GM18517 (cell line): ENCODE measurements around the gene ASIC4.

ENCODE experiments used
- ATAC-seq: cut with Tn5 transposase; IDR thresholded peaks from one replicate; pipeline ENCODE4 v1.9.1; 2021; ENCODE audit warnings: mild to moderate bottlenecking, moderate library complexity; ENCODE audit not compliant: unreplicated experiment

ASIC4 gene

DNA sequence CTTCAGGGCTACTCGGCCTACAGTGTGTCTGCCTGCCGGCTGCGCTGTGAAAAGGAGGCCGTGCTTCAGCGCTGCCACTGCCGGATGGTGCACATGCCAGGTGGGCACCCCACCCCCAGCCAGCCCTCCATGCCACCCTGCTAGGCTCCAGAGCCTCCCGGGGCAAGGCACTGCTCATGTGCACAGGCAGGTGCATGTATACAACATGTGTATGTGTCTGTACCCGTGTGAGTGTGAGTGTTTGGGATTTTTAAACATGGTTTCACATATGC, 18.0 kb downstream of the ASIC4 start:
- no peak for ATAC-seq

GRCh38 chr2:219533930-219534661, 19.8 kb downstream of the ASIC4 start:
- ATAC-seq: no peak

DNA sequence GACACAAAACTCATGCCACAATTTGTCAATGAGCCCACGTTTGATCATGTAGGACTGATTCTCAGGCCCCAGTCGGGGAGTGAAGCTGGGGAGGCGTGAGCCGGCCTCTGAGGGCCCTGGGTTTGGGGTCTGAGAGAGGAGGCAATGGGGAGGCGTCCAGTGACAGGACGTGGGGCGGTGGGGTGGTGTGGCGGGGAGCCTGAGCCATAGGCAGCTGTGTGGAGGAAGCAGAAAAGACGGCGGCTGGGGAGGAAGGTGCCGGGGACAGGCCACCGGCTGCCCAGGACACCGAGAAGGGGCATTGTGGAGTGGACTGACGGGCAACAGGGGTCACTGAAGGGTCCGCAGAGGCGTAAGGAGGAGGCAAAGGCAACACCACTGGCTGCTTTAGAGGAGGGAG, 22.1 kb downstream of the ASIC4 start:
- ATAC-seq: no peak

- no peak for ATAC-seq
These were observed 22.7 kb downstream of the ASIC4 start for GRCh38 chr2:219536967-219537366.

GRCh38 chr2:219537657-219538488, 23.6 kb downstream of the ASIC4 start:
- ATAC-seq: no peak

- ATAC-seq: no peak
These were observed 24.2 kb downstream of the ASIC4 start for GRCh38 chr2:219538504-219538951.

GRCh38 chr2:219538956-219539788, 24.9 kb downstream of the ASIC4 start:
- no peak for ATAC-seq

DNA sequence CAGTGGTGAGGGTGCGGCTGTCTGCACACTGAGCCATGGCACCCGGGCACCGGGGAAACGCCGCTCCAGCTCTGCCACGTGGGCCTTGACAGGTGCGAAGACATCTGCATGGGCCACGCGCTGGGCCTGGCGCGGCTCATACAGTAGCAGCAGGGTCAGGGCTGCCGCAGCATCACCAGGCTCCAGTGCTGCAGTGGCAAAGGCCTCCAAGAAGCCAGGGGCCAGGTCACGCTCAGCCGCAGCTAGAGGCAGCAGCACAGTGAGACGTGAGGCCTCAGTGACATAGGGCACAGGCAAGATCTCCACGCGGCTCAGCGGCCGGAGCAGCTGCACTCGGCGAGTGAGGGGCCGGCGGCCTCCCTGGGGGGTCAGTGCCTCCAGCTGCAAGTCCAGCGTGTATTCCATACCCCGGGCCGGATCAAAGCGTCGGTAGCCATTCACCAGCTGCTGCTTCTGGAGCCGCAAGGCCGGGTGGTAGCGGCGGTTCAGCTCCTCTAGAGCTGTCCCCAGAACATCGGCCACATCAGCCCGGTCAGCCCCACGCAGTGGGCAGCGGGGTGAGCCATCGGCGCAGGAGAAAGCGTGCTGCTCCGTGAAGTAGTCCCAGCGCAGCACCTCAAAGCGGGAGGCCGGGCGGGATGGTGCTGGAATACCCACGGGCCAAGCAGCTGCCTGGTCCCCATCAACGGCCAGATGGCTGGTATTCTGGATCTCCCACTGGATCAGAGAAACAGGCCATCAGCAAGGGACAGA, 25.8 kb downstream of the ASIC4 start:
- ATAC-seq: no peak

- no peak for ATAC-seq
These were observed 26.7 kb downstream of the ASIC4 start for GRCh38 chr2:219540784-219541504.

GRCh38 chr2:219541611-219542180, 27.4 kb downstream of the ASIC4 start:
- peak; percentile 62 for ATAC-seq

DNA sequence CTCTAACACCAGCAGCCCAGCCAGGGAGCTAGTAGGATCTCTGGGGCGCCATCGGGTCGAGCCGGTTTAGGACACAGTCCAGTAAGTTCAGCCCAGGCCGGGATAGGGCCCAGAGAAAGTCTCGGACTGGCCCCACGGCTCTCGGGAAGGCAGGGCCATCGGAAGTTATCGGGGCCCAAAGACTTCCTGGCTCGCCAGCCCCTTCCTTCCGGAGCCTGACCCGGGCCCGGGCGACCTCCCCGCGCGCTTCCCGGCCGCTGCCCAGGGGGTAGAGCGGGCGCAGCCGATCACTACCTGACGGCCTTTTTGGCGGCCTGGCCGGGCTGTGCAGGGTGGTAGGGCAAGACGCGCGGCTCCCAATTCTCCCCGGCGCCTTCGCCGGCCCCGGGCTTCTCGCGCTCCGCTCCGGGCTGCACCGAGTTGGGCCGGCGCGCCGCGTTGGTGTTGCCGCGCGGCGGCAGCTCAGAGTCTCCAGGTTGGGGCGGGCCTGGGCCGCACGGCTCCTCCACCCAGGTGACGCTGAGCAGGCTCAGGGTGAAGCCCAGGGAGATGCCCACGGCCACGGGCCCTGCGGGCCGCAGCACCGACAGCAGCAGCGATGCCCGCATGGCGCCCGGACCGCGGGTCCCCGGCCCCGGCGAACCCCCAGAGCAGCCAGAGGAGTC, 28.8 kb downstream of the ASIC4 start:
- ATAC-seq: peak; percentile 33

GRCh38 chr2:219543596-219544358, 29.5 kb downstream of the ASIC4 start, which contains the start of the genes CHPF and TMEM198:
CHPF (minus strand) TSS chr2:219543809; CDS start chr2:219543538, 271 bp downstream.
TMEM198 (plus strand) TSS chr2:219544028; CDS start chr2:219544728, 700 bp downstream.
- peak; percentile 68 for ATAC-seq

GRCh38 chr2:219544567-219544966, 30.3 kb downstream of the ASIC4 start:
- no peak for ATAC-seq

GRCh38 chr2:219545295-219545942, 31.1 kb downstream of the ASIC4 start:
- no peak for ATAC-seq

- no peak for ATAC-seq
These were observed 31.7 kb downstream of the ASIC4 start for GRCh38 chr2:219545943-219546352.

- no peak for ATAC-seq
These were observed 33.3 kb downstream of the ASIC4 start for GRCh38 chr2:219547621-219548020.

GRCh38 chr2:219548990-219549389, 34.7 kb downstream of the ASIC4 start:
- ATAC-seq: no peak

- ATAC-seq: no peak
These were observed 35.3 kb downstream of the ASIC4 start for GRCh38 chr2:219549619-219550018.
